ENCODE data around the gene KIF6. TPM values are rescaled to one million over a fixed set of nuclear protein-coding genes. Genes with fewer than 3 reads are reported as not detected.
A peak's percentile ranks its signal among the peaks of the same experiment; 100 is the strongest.

The KIF6 gene
- total RNA-seq, 4 donors from 2014 or later, result 0.14 to 46.6 (median 0.48) TPM; not detected in 1

DNA sequence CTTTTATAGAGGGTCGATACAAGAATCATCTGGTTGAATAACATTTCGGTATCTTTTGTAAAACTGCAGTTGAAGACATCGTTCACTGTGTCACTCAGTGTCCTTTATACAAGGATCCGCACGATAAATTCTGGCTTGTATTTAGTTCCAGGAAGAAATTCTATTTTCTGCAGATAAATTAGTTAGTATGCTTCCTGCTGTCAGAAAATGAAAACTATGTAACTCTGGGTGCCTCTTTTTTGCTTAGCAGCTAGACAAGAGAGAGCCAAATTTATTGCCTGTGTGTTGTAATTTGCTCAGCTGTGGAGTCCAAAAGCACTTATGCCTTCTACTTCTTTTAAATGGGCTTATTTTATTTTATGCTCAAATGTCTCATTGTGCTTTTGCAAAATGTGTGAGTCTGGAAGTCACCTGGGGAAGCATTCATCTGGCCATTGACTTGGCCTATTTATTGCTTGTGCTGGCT is 346.2 kb downstream of the KIF6 start:
- intact Hi-C loops (cut with DNase I; ENCODE audit: low total_unique reads) (loop anchor here (10.0 kb wide), 1 partner anchor 516 kb away; no protein-coding TSS in a partner anchor), in situ Hi-C loops (cut with MboI; ENCODE audit: low pct_ligation_motif_present in 1 of 4, low pct_unique_long_range_greater_than_20kb in 1 of 4, low sequenced_read_pairs in 3 of 4) (loop anchor here in 3 of 4 donors (10.0 kb wide), 1 partner anchor 506 kb away; no protein-coding TSS in a partner anchor)
- H3K27me3 ChIP-seq, result no peaks in the 10 kb centered on the region
- peak overlapping the region in 1 of 4 donors; percentile 7 for H3K27ac ChIP-seq
- 58 to 60% methylated on average over 1 to 5 of the region's 5 CpGs for WGBS, 2 donors (ENCODE audit: low coverage in 1 of 2)
- H3K4me3 ChIP-seq, result no peak overlapping the region
- no peaks in the 10 kb centered on the region for H3K36me3 ChIP-seq
- peaks cover 0 to 3% (median 0%) of the 10 kb centered on the region in 4 donors for H3K4me1 ChIP-seq
- TF ChIP-seq POLR2AphosphoS5 (IDR thresholded peaks at IDR 0.05), result no peak
- TF ChIP-seq POLR2A (IDR thresholded peaks at IDR 0.05), result no peak
- TF ChIP-seq EP300 (IDR thresholded peaks at IDR 0.05; ENCODE audit: low read depth), result no peak
- TF ChIP-seq CTCF (IDR thresholded peaks at IDR 0.05), result no peak
- no peaks in the 10 kb centered on the region for H3K9me3 ChIP-seq
- no peak for DNase-seq

GRCh38 chr6:39378175-39378959 is 346.8 kb downstream of the KIF6 start:
- Histone ChIP-seq H3K27me3 (no peaks in the 10 kb centered on the region), H3K9me3 (no peaks in the 10 kb centered on the region), H3K36me3 (no peaks in the 10 kb centered on the region), H3K4me3 (no peak overlapping the region), H3K27ac (peak overlapping the region in 1 of 4 donors; percentile 7), H3K4me1 (peaks cover 0 to 3% (median 0%) of the 10 kb centered on the region in 4 donors)
- intact Hi-C loops (cut with DNase I; ENCODE audit: low total_unique reads), result loop anchor here (10.0 kb wide), 1 partner anchor 516 kb away; no protein-coding TSS in a partner anchor
- 50 to 67% methylated on average over 1 to 10 of the region's 10 CpGs for WGBS, 2 donors (ENCODE audit: low coverage in 1 of 2)
- in situ Hi-C loops (cut with MboI; ENCODE audit: low pct_ligation_motif_present in 1 of 4, low pct_unique_long_range_greater_than_20kb in 1 of 4, low sequenced_read_pairs in 3 of 4), result loop anchor here in 3 of 4 donors (10.0 kb wide), 1 partner anchor 506 kb away; no protein-coding TSS in a partner anchor
- no peak for DNase-seq
- no peak for TF ChIP-seq EP300 (IDR thresholded peaks at IDR 0.05; ENCODE audit: low read depth)
- TF ChIP-seq POLR2A (IDR thresholded peaks at IDR 0.05), result no peak
- TF ChIP-seq CTCF (IDR thresholded peaks at IDR 0.05), result no peak
- no peak for TF ChIP-seq POLR2AphosphoS5 (IDR thresholded peaks at IDR 0.05)

DNA sequence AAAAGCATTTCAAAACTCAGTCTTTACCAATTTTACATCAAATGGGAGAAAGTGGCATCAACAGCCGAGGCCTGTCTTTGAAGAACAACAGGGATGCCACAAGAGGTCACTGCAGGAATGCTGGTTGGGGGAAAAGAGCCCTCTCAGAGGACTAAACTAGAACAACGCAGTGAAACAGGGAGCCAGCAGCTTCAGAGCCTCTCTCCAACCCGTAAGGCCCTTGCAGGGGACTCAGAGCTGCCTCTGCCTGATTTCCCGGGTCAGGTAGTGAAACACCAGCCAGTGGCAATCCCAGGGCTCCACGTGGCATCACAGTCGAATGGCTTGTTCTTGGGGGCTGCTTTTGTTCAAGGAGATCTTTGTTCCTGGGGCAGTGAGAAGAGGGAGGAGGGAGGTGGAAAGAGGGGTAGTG is 347.7 kb downstream of the KIF6 start:
- intact Hi-C loops (cut with DNase I; ENCODE audit: low total_unique reads), result loop anchor here (10.0 kb wide), 1 partner anchor 517 kb away; no protein-coding TSS in a partner anchor
- peaks cover 0 to 3% (median 0%) of the 10 kb centered on the region in 4 donors for H3K4me1 ChIP-seq
- no peak overlapping the region for H3K4me3 ChIP-seq
- TF ChIP-seq CTCF (IDR thresholded peaks at IDR 0.05) (peak; percentile 57 to 74 (median 62)), EP300 (IDR thresholded peaks at IDR 0.05; ENCODE audit: low read depth) (no peak), POLR2AphosphoS5 (IDR thresholded peaks at IDR 0.05) (no peak), POLR2A (IDR thresholded peaks at IDR 0.05) (no peak)
- in situ Hi-C loops (cut with MboI; ENCODE audit: low pct_ligation_motif_present in 1 of 4, low pct_unique_long_range_greater_than_20kb in 1 of 4, low sequenced_read_pairs in 3 of 4), result loop anchor here in 3 of 4 donors (10.0 kb wide), 1 partner anchor 507 kb away; no protein-coding TSS in a partner anchor
- no peaks in the 10 kb centered on the region for H3K36me3 ChIP-seq
- H3K9me3 ChIP-seq, result no peaks in the 10 kb centered on the region
- H3K27ac ChIP-seq, result no peak overlapping the region
- H3K27me3 ChIP-seq, result no peaks in the 10 kb centered on the region
- DNase-seq, result peak; percentile 73
- WGBS, 2 donors (ENCODE audit: low coverage in 1 of 2), result 20% methylated on average over 6 of the region's 6 CpGs; no CpG with 5 or more reads in 1 of the 2 donors

DNA sequence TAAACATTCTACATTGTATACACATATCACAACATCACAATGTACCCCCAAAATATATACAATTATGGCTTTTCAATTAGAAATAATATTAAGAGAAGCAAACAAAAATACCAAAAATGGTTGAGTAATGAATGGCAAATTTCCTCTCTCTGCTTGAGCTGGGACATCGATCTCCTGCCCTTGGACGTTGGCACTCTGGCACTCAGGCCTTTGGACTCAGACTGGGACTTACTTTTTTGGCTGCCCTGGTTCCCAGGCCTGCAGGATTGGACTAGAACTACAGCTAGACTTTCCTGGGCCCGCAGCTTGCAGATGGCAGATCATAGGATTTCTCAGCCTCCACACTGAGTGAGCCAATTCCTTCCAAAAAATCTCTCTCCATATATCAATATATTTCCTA is 349.8 kb downstream of the KIF6 start:
- DNase-seq, result no peak
- H3K9me3 ChIP-seq, result no peaks in the 10 kb centered on the region
- no peak overlapping the region for H3K4me3 ChIP-seq
- TF ChIP-seq POLR2A (IDR thresholded peaks at IDR 0.05) (no peak), CTCF (IDR thresholded peaks at IDR 0.05) (no peak), EP300 (IDR thresholded peaks at IDR 0.05; ENCODE audit: low read depth) (no peak), POLR2AphosphoS5 (IDR thresholded peaks at IDR 0.05) (no peak)
- no peaks in the 10 kb centered on the region for H3K36me3 ChIP-seq
- H3K4me1 ChIP-seq, result peaks cover 0 to 3% (median 0%) of the 10 kb centered on the region in 4 donors
- in situ Hi-C loops (cut with MboI; ENCODE audit: low pct_ligation_motif_present in 1 of 4, low pct_unique_long_range_greater_than_20kb in 1 of 4, low sequenced_read_pairs in 3 of 4) (loop anchor here in 3 of 4 donors (10.0 kb wide), 1 partner anchor 509 kb away; no protein-coding TSS in a partner anchor), intact Hi-C loops (cut with DNase I; ENCODE audit: low total_unique reads) (loop anchor here (10.0 kb wide), 1 partner anchor 519 kb away; no protein-coding TSS in a partner anchor)
- 69 to 83% methylated on average over 3 of the region's 3 CpGs for WGBS, 2 donors (ENCODE audit: low coverage in 1 of 2)
- H3K27me3 ChIP-seq, result no peaks in the 10 kb centered on the region
- no peak overlapping the region for H3K27ac ChIP-seq
